GM23338 (cell line): ENCODE data around the gene DIP2B. TPM values are rescaled to one million over a fixed set of nuclear protein-coding genes. Genes with fewer than 3 reads are reported as not detected.

ENCODE experiments used
- ATAC-seq: fragments of 200-7000 bp; cut with Tn5 transposase; 3 replicates; pipeline ENCODE4 v1.9.1; 2020
- DNase-seq: peaks from one replicate; pipeline ENCODE4 v3.0.0-alpha.2; 2015; ENCODE audit warnings: low spot score
- H2AFZ ChIP-seq: fragments of 200-600 bp; sonication (generic); 2 replicates; pipeline ENCODE4 v1.8.0; 2016; ENCODE audit warnings: antibody characterized with exemption, mild to moderate bottlenecking, moderate library complexity
- H3F3A ChIP-seq: fragments of 200-600 bp; sonication (generic); replicated peaks from 2 replicates; pipeline ENCODE4 v1.8.0; 2017; ENCODE audit warnings: antibody characterized with exemption, mixed run types, low read depth
- H3K27ac ChIP-seq: fragments of 200-600 bp; sonication (generic); 2 replicates; pipeline ENCODE4 v1.6.1; 2016; ENCODE audit warnings: low read depth
- H3K27me3 ChIP-seq: fragments of 200-600 bp; sonication (generic); 2 replicates; pipeline ENCODE4 v1.8.0; 2016; ENCODE audit warnings: mild to moderate bottlenecking, mixed run types, moderate library complexity; ENCODE audit not compliant: insufficient read depth
- H3K36me3 ChIP-seq: fragments of 200-600 bp; sonication (generic); 2 replicates; pipeline ENCODE4 v1.8.0; 2016; ENCODE audit warnings: mild to moderate bottlenecking; ENCODE audit not compliant: insufficient read depth
- H3K4me1 ChIP-seq: fragments of 200-600 bp; sonication (generic); 2 replicates; pipeline ENCODE4 v1.8.0; 2016; ENCODE audit warnings: mild to moderate bottlenecking, moderate library complexity; ENCODE audit not compliant: insufficient read depth
- H3K4me2 ChIP-seq: fragments of 200-600 bp; sonication (generic); 2 replicates; pipeline ENCODE4 v1.7.1; 2017; ENCODE audit warnings: mixed run types
- H3K4me3 ChIP-seq: fragments of 200-600 bp; sonication (generic); 2 replicates; pipeline ENCODE4 v1.6.1; 2016; ENCODE audit warnings: mixed run types
- H3K79me2 ChIP-seq: fragments of 200-600 bp; sonication (generic); replicated peaks from 2 replicates; pipeline ENCODE4 v1.8.0; 2017; ENCODE audit warnings: mild to moderate bottlenecking; ENCODE audit not compliant: insufficient read depth
- H3K9me2 ChIP-seq: fragments of 200-600 bp; sonication (generic); 2 replicates; pipeline ENCODE4 v1.8.0; 2017; ENCODE audit not compliant: insufficient read depth
- H4K20me1 ChIP-seq: fragments of 200-600 bp; sonication (generic); replicated peaks from 2 replicates; pipeline ENCODE4 v1.8.0; 2017; ENCODE audit warnings: mild to moderate bottlenecking; ENCODE audit not compliant: insufficient read depth
- H3K27ac Mint-ChIP-seq: 2 replicates; pipeline ENCODE4 v1.8.0; 2020; ENCODE audit warnings: inconsistent platforms, mild to moderate bottlenecking, moderate library complexity, mixed read lengths
- H3K27me3 Mint-ChIP-seq: 3 replicates; pipeline ENCODE4 v1.8.0; 2022; ENCODE audit warnings: low read depth, mild to moderate bottlenecking, moderate library complexity, mixed read lengths, inconsistent platforms; ENCODE audit not compliant: insufficient read depth, poor library complexity
- H3K36me3 Mint-ChIP-seq: 3 replicates; pipeline ENCODE4 v1.8.0; 2021; ENCODE audit warnings: low read depth, mild to moderate bottlenecking, inconsistent platforms, moderate library complexity, mixed read lengths
- H3K4me1 Mint-ChIP-seq: 3 replicates; pipeline ENCODE4 v1.8.0; 2020; ENCODE audit warnings: mild to moderate bottlenecking, inconsistent platforms, mixed read lengths
- H3K4me3 Mint-ChIP-seq: 3 replicates; pipeline ENCODE4 v1.8.0; 2021; ENCODE audit warnings: moderate library complexity, mild to moderate bottlenecking, inconsistent platforms, mixed read lengths
- H3K9me3 Mint-ChIP-seq: 3 replicates; pipeline ENCODE4 v1.8.0; 2020; ENCODE audit warnings: moderate library complexity, mild to moderate bottlenecking, inconsistent platforms, mixed read lengths
- CREB1 ChIP-seq: fragments of 250-450 bp; sonication (Bioruptor Pico); IDR thresholded peaks from 2 replicates; pipeline ENCODE4 v1.5.0; 2020; ENCODE audit warnings: low read depth, mild to moderate bottlenecking, moderate library complexity
- CTCF ChIP-seq, 2 experiments: fragments of 200-600 bp in 1 of 2; sonication (generic) in 1 of 2; conservative IDR thresholded peaks; 2 replicates each; pipeline versions ENCODE4 v1.5.1 to v1.6.1; 2016 to 2017; ENCODE audit warnings: antibody characterized with exemption in 2 of 2, low read depth in 2 of 2, mild to moderate bottlenecking in 2 of 2, moderate library complexity in 1 of 2
- ETS1 ChIP-seq: IDR thresholded peaks from 2 replicates; pipeline ENCODE4 v1.6.1; 2016; ENCODE audit warnings: antibody characterized with exemption
- EZH2 ChIP-seq: fragments of 200-600 bp; sonication (generic); IDR thresholded peaks from one replicate; pipeline ENCODE4 v1.8.0; 2017; ENCODE audit warnings: antibody characterized with exemption, mild to moderate bottlenecking, low read depth; ENCODE audit not compliant: unreplicated experiment
- EZH2phosphoT487 ChIP-seq: fragments of 200-600 bp; sonication (generic); IDR thresholded peaks from one replicate; pipeline ENCODE4 v1.8.1; 2018; ENCODE audit warnings: antibody characterized with exemption; ENCODE audit not compliant: unreplicated experiment
- JUNB ChIP-seq: IDR thresholded peaks from one replicate; pipeline ENCODE4 v1.6.1; 2016; ENCODE audit warnings: antibody characterized with exemption; ENCODE audit not compliant: unreplicated experiment
- NANOG ChIP-seq: IDR thresholded peaks from 2 replicates; pipeline ENCODE4 v1.6.1; 2016; ENCODE audit warnings: antibody characterized with exemption, borderline replicate concordance
- POLR2AphosphoS5 ChIP-seq: IDR thresholded peaks from 2 replicates; pipeline ENCODE4 v1.6.1; 2016; ENCODE audit warnings: antibody characterized with exemption, low read depth
- REST ChIP-seq: IDR thresholded peaks from one replicate; pipeline ENCODE4 v1.6.1; 2018; ENCODE audit warnings: antibody characterized with exemption; ENCODE audit not compliant: unreplicated experiment
- STAT1 ChIP-seq: IDR thresholded peaks from one replicate; pipeline ENCODE4 v1.6.1; 2016; ENCODE audit warnings: antibody characterized with exemption; ENCODE audit not compliant: unreplicated experiment
- ZNF114 ChIP-seq: fragments of 250-450 bp; sonication (Bioruptor Pico); IDR thresholded peaks from 2 replicates; pipeline ENCODE4 v1.5.0; 2020; ENCODE audit warnings: mild to moderate bottlenecking, moderate library complexity
- ZNF331 ChIP-seq: fragments of 250-450 bp; sonication (Bioruptor Pico); IDR thresholded peaks from 2 replicates; pipeline ENCODE4 v1.5.0; 2020; ENCODE audit warnings: low read depth, mild to moderate bottlenecking, moderate library complexity
- ZNF462 ChIP-seq: fragments of 250-450 bp; sonication (Bioruptor Pico); IDR thresholded peaks from 2 replicates; pipeline ENCODE4 v1.5.0; 2020; ENCODE audit warnings: mild to moderate bottlenecking, moderate library complexity
- polyA plus RNA-seq: library from polyadenylated mRNA; unstranded; fragments of >200 nt; fragmentation: Nextera tagmentation; extraction: Ambion mirVana; gene quantifications from 2 replicates; pipeline ENCODE4 v1.2.1, GENCODE V29; 2016
- total RNA-seq: library from RNA; depleted of rRNA; stranded (reverse); fragments of >200 nt; shearing (Covaris generic); gene quantifications from 2 replicates; pipeline ENCODE4 v1.2.3, GENCODE V29; 2014

The DIP2B gene
- total and polyA plus RNA-seq, 2 experiments from 2014 or later: 8.0 to 36.4 TPM

GRCh38 chr12:50580436-50580835 is 75.7 kb downstream of the DIP2B start:
- no peaks in the 10 kb centered on the region for H3K27me3 Mint-ChIP-seq
- H3K36me3 Mint-ChIP-seq: no peaks in the 10 kb centered on the region
- H3K9me2 ChIP-seq: no peaks in the 10 kb centered on the region
- peaks cover 21% of the 10 kb centered on the region for H3K4me1 Mint-ChIP-seq
- H3K9me3 Mint-ChIP-seq: no peaks in the 10 kb centered on the region
- H3K4me2 ChIP-seq: no peak overlapping the region
- peaks cover 77% of the 10 kb centered on the region for H3K79me2 ChIP-seq
- H3K4me3 ChIP-seq: no peak overlapping the region
- DNase-seq (no peak), ATAC-seq (no peak)
- H4K20me1 ChIP-seq: 0 out of 2 replicates have a peak, but pooled peaks cover 10% of the 10 kb centered on the region
- no peaks in the 10 kb centered on the region for H3F3A ChIP-seq
- TF ChIP-seq ZNF331 (CRISPR knock-in tag) (no peak), EZH2phosphoT487 (no peak), ZNF114 (CRISPR knock-in tag) (no peak), REST (no peak), EZH2 (no peak), ZNF462 (CRISPR knock-in tag) (no peak), NANOG (no peak), ETS1 (no peak), POLR2AphosphoS5 (no peak), STAT1 (no peak), CREB1 (no peak), JUNB (no peak), CTCF (conservative IDR thresholded peaks at IDR 0.05; ENCODE audit: low read depth in 2 of 2) (no peak)
- H2AFZ ChIP-seq: no peak overlapping the region
- H3K4me1 ChIP-seq: peaks cover 21% of the 10 kb centered on the region
- no peak overlapping the region for H3K4me3 Mint-ChIP-seq
- H3K27ac Mint-ChIP-seq: no peak overlapping the region
- H3K27ac ChIP-seq: no peak overlapping the region
- H3K36me3 ChIP-seq: no peaks in the 10 kb centered on the region
- H3K27me3 ChIP-seq: no peaks in the 10 kb centered on the region
